Measurements from ENCODE around the gene TMEM202. TPM values are rescaled to one million over a fixed set of nuclear protein-coding genes. Genes with fewer than 3 reads are reported as not detected.
"Not testable (repeated sequence)": the region's sequence is repeated elsewhere in the genome, so short reads cannot be mapped to it uniquely, and the experiment has no call there.

The TMEM202 gene
- total RNA-seq, 1 donor from 2014 or later = not detected

DNA sequence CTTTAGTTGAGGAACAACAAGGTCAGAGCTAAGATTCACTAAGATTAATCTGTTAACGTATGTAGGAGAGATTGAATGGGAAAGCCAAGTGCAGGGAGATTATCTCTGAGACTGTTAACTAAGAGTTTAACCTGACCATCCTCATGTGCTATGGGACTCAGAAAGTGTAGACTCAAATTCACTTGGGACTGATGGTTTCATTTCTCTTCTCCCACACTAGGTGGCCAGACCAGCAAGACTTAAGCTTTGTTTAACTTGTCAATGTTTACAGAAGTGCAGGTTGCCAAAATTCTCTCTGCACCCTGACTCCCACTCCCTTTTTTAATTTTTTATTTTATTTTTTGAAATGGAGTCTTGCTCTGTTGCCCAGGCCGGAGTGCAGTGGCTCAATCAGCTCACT is 16.0 kb upstream of the TMEM202 start:
- no peak for TF ChIP-seq CTCF (IDR thresholded peaks at IDR 0.05; ENCODE audit: insufficient read depth, low read length, severe bottlenecking)
- no peak for FAIRE-seq

GRCh38 chr15:72387741-72388140 is 10.4 kb upstream of the TMEM202 start:
- FAIRE-seq = no peak
- DNase-seq (ENCODE audit: low read depth) = no peak
- H3K27me3 ChIP-seq (ENCODE audit: control insufficient read depth, insufficient read depth, low read length) = peaks cover 5% of the 10 kb centered on the region

More for the DNA sequence above, 16.0 kb upstream of the TMEM202 start:
- DNase-seq (ENCODE audit: low read depth) = no peak
- H3K4me3 ChIP-seq (ENCODE audit: low read depth, low read length) = no peak overlapping the region
- no peaks in the 10 kb centered on the region for H3K36me3 ChIP-seq (ENCODE audit: control insufficient read depth, insufficient read depth, low read length)
- peaks cover 5% of the 10 kb centered on the region for H3K27me3 ChIP-seq (ENCODE audit: control insufficient read depth, insufficient read depth, low read length)

DNA sequence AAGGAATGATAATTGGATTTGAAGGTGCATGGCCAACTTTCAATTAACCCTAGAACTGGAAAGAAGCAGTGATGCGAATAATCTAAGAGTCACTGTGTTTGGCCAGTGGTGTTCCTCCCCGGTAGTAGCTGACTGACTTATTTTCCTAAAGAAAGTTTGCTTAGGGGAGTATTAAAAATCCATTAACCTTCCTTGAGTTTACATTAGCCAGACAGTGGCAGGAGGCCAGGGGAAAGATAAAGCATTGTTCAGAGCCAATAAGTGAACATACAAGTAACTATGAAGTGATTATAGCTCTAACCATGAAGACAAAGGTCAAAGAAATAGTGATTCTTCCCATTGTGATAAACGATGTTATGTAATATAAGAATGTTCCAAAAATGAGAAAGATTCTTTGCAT is 8.9 kb upstream of the TMEM202 start:
- TF ChIP-seq CTCF (IDR thresholded peaks at IDR 0.05; ENCODE audit: insufficient read depth, low read length, severe bottlenecking) = no peak
- no peak overlapping the region for H3K4me3 ChIP-seq (ENCODE audit: low read depth, low read length)
- no peak for FAIRE-seq

More at GRCh38 chr15:72387741-72388140, 10.4 kb upstream of the TMEM202 start:
- Histone ChIP-seq H3K4me3 (ENCODE audit: low read depth, low read length) (no peak overlapping the region), H3K36me3 (ENCODE audit: control insufficient read depth, insufficient read depth, low read length) (no peaks in the 10 kb centered on the region)
- no peak for TF ChIP-seq CTCF (IDR thresholded peaks at IDR 0.05; ENCODE audit: insufficient read depth, low read length, severe bottlenecking)

DNA sequence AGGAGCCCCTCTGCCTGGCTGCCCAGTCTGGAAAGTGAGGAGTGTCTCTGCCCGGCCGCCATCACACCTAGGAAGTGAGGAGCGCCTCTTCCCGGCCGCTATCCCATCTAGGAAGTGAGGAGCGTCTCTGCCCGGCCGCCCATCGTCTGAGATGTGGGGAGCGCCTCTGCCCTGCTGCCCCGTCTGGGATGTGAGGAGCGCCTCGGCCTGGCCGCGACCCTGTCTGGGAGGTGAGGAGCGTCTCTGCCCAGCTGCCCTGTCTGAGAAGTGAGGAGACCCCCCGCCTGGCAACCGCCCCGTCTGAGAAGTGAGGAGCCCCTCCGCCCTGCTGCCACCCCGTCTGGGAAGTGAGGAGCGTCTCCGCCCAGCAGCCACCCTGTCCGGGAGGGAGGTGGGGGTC is 1.8 kb upstream of the TMEM202 start:
- not testable (repeated sequence) for H3K36me3 ChIP-seq (ENCODE audit: control insufficient read depth, insufficient read depth, low read length); H3K4me3 ChIP-seq (ENCODE audit: low read depth, low read length); H3K27me3 ChIP-seq (ENCODE audit: control insufficient read depth, insufficient read depth, low read length); DNase-seq (ENCODE audit: low read depth); FAIRE-seq

More for the DNA sequence above, 8.9 kb upstream of the TMEM202 start:
- no peaks in the 10 kb centered on the region for H3K36me3 ChIP-seq (ENCODE audit: control insufficient read depth, insufficient read depth, low read length)
- no peak for DNase-seq (ENCODE audit: low read depth)
- H3K27me3 ChIP-seq (ENCODE audit: control insufficient read depth, insufficient read depth, low read length) = peaks cover 2% of the 10 kb centered on the region

- DNase-seq (ENCODE audit: low read depth) = no peak
- Histone ChIP-seq H3K4me3 (ENCODE audit: low read depth, low read length) (no peak overlapping the region), H3K27me3 (ENCODE audit: control insufficient read depth, insufficient read depth, low read length) (peaks cover 2% of the 10 kb centered on the region), H3K36me3 (ENCODE audit: control insufficient read depth, insufficient read depth, low read length) (no peaks in the 10 kb centered on the region)
- peak; percentile 23 for FAIRE-seq
- TF ChIP-seq CTCF (IDR thresholded peaks at IDR 0.05; ENCODE audit: insufficient read depth, low read length, severe bottlenecking) = no peak
Observed at GRCh38 chr15:72398648-72399047, 543 bp downstream of the TMEM202 start.

DNA sequence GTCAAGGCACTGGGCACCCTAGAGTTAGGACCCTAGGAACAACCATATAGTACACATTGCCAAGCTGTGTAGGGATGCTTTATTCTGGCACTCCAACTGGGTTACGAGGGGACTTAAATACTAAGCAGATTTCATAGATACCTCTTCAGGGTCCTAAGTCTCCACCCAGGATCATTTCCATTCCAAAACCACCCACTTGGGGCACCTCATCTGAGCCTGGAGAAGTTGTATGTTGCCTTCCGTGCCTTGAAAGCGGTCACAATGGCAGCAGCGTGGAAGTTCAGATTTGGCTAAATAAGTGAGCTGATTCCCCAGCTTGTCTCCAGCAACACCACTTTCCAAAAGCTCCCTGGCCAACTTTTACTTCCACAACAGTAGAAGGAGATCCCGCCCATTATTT is 4.6 kb downstream of the TMEM202 start:
- H3K36me3 ChIP-seq (ENCODE audit: control insufficient read depth, insufficient read depth, low read length) = no peaks in the 10 kb centered on the region
- H3K27me3 ChIP-seq (ENCODE audit: control insufficient read depth, insufficient read depth, low read length) = peaks cover 2% of the 10 kb centered on the region
- FAIRE-seq = no peak
- no peak for DNase-seq (ENCODE audit: low read depth)
- no peak overlapping the region for H3K4me3 ChIP-seq (ENCODE audit: low read depth, low read length)
- no peak for TF ChIP-seq CTCF (IDR thresholded peaks at IDR 0.05; ENCODE audit: insufficient read depth, low read length, severe bottlenecking)
